Parathyroid adenoma (tissue), 2 donors: ENCODE measurements around the gene MORN3.
"Not testable (repeated sequence)": the region's sequence is repeated elsewhere in the genome, so short reads cannot be mapped to it uniquely, and the experiment has no call there.

Experiments used
- H2AFZ ChIP-seq: fragments of 300-600 bp; sonication (generic); one replicate; pipeline ENCODE4 v1.7.0; 2017; ENCODE audit warnings: antibody characterized with exemption, mild to moderate bottlenecking
- H3K27ac ChIP-seq: fragments of 300-600 bp; sonication (generic); one replicate; pipeline ENCODE4 v1.7.0; 2017
- H3K27me3 ChIP-seq: fragments of 300-600 bp; sonication (generic); one replicate; pipeline ENCODE4 v1.7.0; 2017; ENCODE audit warnings: low read length; ENCODE audit not compliant: control insufficient read depth, insufficient read depth
- H3K36me3 ChIP-seq: fragments of 300-600 bp; sonication (generic); one replicate; pipeline ENCODE4 v1.7.0; 2017; ENCODE audit warnings: low read length; ENCODE audit not compliant: control insufficient read depth, insufficient read depth
- H3K4me1 ChIP-seq: fragments of 300-600 bp; sonication (generic); one replicate; pipeline ENCODE4 v1.7.0; 2017; ENCODE audit warnings: control low read depth
- H3K4me2 ChIP-seq: fragments of 300-600 bp; sonication (generic); one replicate; pipeline ENCODE4 v1.7.0; 2017; ENCODE audit warnings: low read length
- H3K4me3 ChIP-seq: fragments of 300-600 bp; sonication (generic); one replicate; pipeline ENCODE4 v1.7.0; 2017; ENCODE audit warnings: low read depth, low read length
- H3K79me2 ChIP-seq: fragments of 300-600 bp; sonication (generic); one replicate; pipeline ENCODE4 v1.7.0; 2017; ENCODE audit warnings: control low read depth
- H3K9ac ChIP-seq: fragments of 300-600 bp; sonication (generic); one replicate; pipeline ENCODE4 v1.7.0; 2017; ENCODE audit warnings: mild to moderate bottlenecking
- H3K9me3 ChIP-seq: fragments of 300-600 bp; sonication (generic); one replicate; pipeline ENCODE4 v1.7.0; 2017; ENCODE audit warnings: low read length; ENCODE audit not compliant: control insufficient read depth
- CTCF ChIP-seq: fragments of 300-600 bp; sonication (generic); IDR thresholded peaks from one replicate; pipeline ENCODE4 v1.7.0; 2017; ENCODE audit warnings: antibody characterized with exemption, mild to moderate bottlenecking
- donor health status: primary hyperparathyroidism.

Gene MORN3

GRCh38 chr12:121638298-121639202, 30.9 kb downstream of the MORN3 start:
- no peaks in the 10 kb centered on the region for H3K9me3 ChIP-seq
- peak overlapping the region; percentile 11 for H3K4me3 ChIP-seq
- no peaks in the 10 kb centered on the region for H3K27me3 ChIP-seq
- no peak overlapping the region for H3K9ac ChIP-seq
- TF ChIP-seq CTCF, result no peak
- peaks cover 28% of the 10 kb centered on the region for H3K79me2 ChIP-seq
- no peaks in the 10 kb centered on the region for H3K36me3 ChIP-seq
- H2AFZ ChIP-seq, result no peak overlapping the region
- H3K27ac ChIP-seq, result peak overlapping the region; percentile 91
- peaks cover 31% of the 10 kb centered on the region for H3K4me1 ChIP-seq
- H3K4me2 ChIP-seq, result peak overlapping the region; percentile 48

- Histone ChIP-seq H3K79me2 (peaks cover 33% of the 10 kb centered on the region), H3K4me2 (peak overlapping the region; percentile 48), H3K4me3 (no peak overlapping the region), H3K27me3 (no peaks in the 10 kb centered on the region), H3K27ac (peak overlapping the region; percentile 91), H2AFZ (no peak overlapping the region), H3K9me3 (no peaks in the 10 kb centered on the region), H3K4me1 (peaks cover 41% of the 10 kb centered on the region), H3K36me3 (no peaks in the 10 kb centered on the region), H3K9ac (no peak overlapping the region)
- TF ChIP-seq CTCF, result no peak
Measured at GRCh38 chr12:121637231-121637914, 32.1 kb downstream of the MORN3 start.

GRCh38 chr12:121634836-121635235, 34.6 kb downstream of the MORN3 start:
- peak overlapping the region; percentile 53 for H3K27ac ChIP-seq
- no peak overlapping the region for H2AFZ ChIP-seq
- H3K4me3 ChIP-seq, result no peak overlapping the region
- TF ChIP-seq CTCF, result no peak
- H3K4me2 ChIP-seq, result peak overlapping the region; percentile 21
- no peaks in the 10 kb centered on the region for H3K9me3 ChIP-seq
- peaks cover 34% of the 10 kb centered on the region for H3K79me2 ChIP-seq
- peaks cover 58% of the 10 kb centered on the region for H3K4me1 ChIP-seq
- H3K36me3 ChIP-seq, result no peaks in the 10 kb centered on the region
- no peak overlapping the region for H3K9ac ChIP-seq
- no peaks in the 10 kb centered on the region for H3K27me3 ChIP-seq

- not testable (repeated sequence) for H3K9me3 ChIP-seq, H3K4me2 ChIP-seq, H3K36me3 ChIP-seq, H3K9ac ChIP-seq, H2AFZ ChIP-seq, H3K4me3 ChIP-seq, H3K27me3 ChIP-seq
- Histone ChIP-seq H3K27ac (peak overlapping the region; percentile 53), H3K4me1 (peaks cover 51% of the 10 kb centered on the region), H3K79me2 (peaks cover 40% of the 10 kb centered on the region)
Measured at GRCh38 chr12:121633833-121634196, 35.6 kb downstream of the MORN3 start.
